ENCODE measurements around the gene KCNMA1. TPM values are rescaled to one million over a fixed set of nuclear protein-coding genes. Genes with fewer than 3 reads are reported as not detected.

KCNMA1 gene
- polyA plus RNA-seq, 1 of the 3 experiments (the other 2 are of a cell fraction): 107 TPM

- TF ChIP-seq FOXM1 (IDR thresholded peaks at IDR 0.05; ENCODE audit: low read depth): no peak
- TF ChIP-seq USF1 (IDR thresholded peaks at IDR 0.05; ENCODE audit: borderline replicate concordance, low read depth): no peak
- no peak for TF ChIP-seq EP300 (IDR thresholded peaks at IDR 0.05; ENCODE audit: borderline replicate concordance in 1 of 2, low read depth in 1 of 2, low read length in 1 of 2)
- TF ChIP-seq TEAD4 (IDR thresholded peaks at IDR 0.05; ENCODE audit: borderline replicate concordance, insufficient read depth): 0 out of 2 replicates have a peak, but pooled peaks have one; percentile 11
- TF ChIP-seq PBX3 (IDR thresholded peaks at IDR 0.05): no peak
- no peak for TF ChIP-seq USF2 (IDR thresholded peaks at IDR 0.05; ENCODE audit: borderline replicate concordance, low read depth, low read length)
- 70% methylated on average over 7 of the region's 10 CpGs for WGBS (ENCODE audit: low lambda C conversion rate)
- no peaks in the 10 kb centered on the region for H3K9me3 ChIP-seq
- no peaks in the 10 kb centered on the region for H3K27me3 ChIP-seq (ENCODE audit: insufficient read depth)
- peaks cover 8% of the 10 kb centered on the region; the same call in 1 of the 2 replicates for H3K79me2 ChIP-seq (ENCODE audit: insufficient read depth)
- no peaks in the 10 kb centered on the region for H4K20me1 ChIP-seq (ENCODE audit: insufficient read depth)
- H3K4me3 ChIP-seq (ENCODE audit: low read depth in 2 of 2, low read length in 1 of 2): no peak overlapping the region
- CTCF ChIA-PET: interaction anchor here (0.9 to 1.3 kb wide), 3 partner anchors 10 to 126 kb away, joined by 3 read pairs; no protein-coding TSS in a partner anchor
- no peaks in the 10 kb centered on the region for H3K36me3 ChIP-seq (replicated peaks in 1 of 2; ENCODE audit: control insufficient read depth in 1 of 2, insufficient read depth in 2 of 2, low read length in 1 of 2)
- peaks cover 27 to 54% of the 10 kb centered on the region in 2 experiments for H3K4me1 ChIP-seq (ENCODE audit: control insufficient read depth in 1 of 2, insufficient read depth in 2 of 2, low read depth in 1 of 2, low read length in 1 of 2)
- POLR2A ChIA-PET: no interaction called here
- H3K9ac ChIP-seq: peak overlapping the region; percentile 76; the same call in 1 of the 2 replicates
- peaks cover 31% of the 10 kb centered on the region for H3F3A ChIP-seq (replicated peaks; ENCODE audit: insufficient read depth)
- peak overlapping the region; percentile 63; the same call in 1 of the 2 replicates for H3K4me2 ChIP-seq
- DNase-seq: no peak
- H3K9me2 ChIP-seq: no peaks in the 10 kb centered on the region
- H2AFZ ChIP-seq (ENCODE audit: low read depth): no peak overlapping the region; the same call in 1 of the 2 replicates
- H3K27ac ChIP-seq (ENCODE audit: low read depth in 2 of 2, low read length in 1 of 2): peak overlapping the region; percentile 87 to 95; a peak in 3 of 4 replicates
Measured at GRCh38 chr10:77291596-77292505, 345.8 kb downstream of the KCNMA1 start.

- Histone ChIP-seq H3K36me3 (replicated peaks in 1 of 2; ENCODE audit: control insufficient read depth in 1 of 2, insufficient read depth in 2 of 2, low read length in 1 of 2) (no peaks in the 10 kb centered on the region), H3K9ac (peak overlapping the region; percentile 76), H2AFZ (ENCODE audit: low read depth) (peak overlapping the region; percentile 48; the same call in 1 of the 2 replicates), H3K4me3 (ENCODE audit: low read depth in 2 of 2, low read length in 1 of 2) (no peak overlapping the region), H3K9me3 (no peaks in the 10 kb centered on the region), H4K20me1 (ENCODE audit: insufficient read depth) (no peaks in the 10 kb centered on the region), H3K79me2 (ENCODE audit: insufficient read depth) (peaks cover 8% of the 10 kb centered on the region; the same call in 1 of the 2 replicates), H3K4me2 (peak overlapping the region; percentile 63), H3K4me1 (ENCODE audit: control insufficient read depth in 1 of 2, insufficient read depth in 2 of 2, low read depth in 1 of 2, low read length in 1 of 2) (peaks cover 27 to 55% of the 10 kb centered on the region in 2 experiments), H3K27me3 (ENCODE audit: insufficient read depth) (no peaks in the 10 kb centered on the region), H3K27ac (ENCODE audit: low read depth in 2 of 2, low read length in 1 of 2) (peak overlapping the region; percentile 93 to 95), H3F3A (replicated peaks; ENCODE audit: insufficient read depth) (peaks cover 31% of the 10 kb centered on the region), H3K9me2 (no peaks in the 10 kb centered on the region)
- POLR2A ChIA-PET: no interaction called here
- CTCF ChIA-PET: interaction anchor here (0.9 kb wide), 1 partner anchor 21 kb away, joined by 3 read pairs; no protein-coding TSS in a partner anchor
- WGBS (ENCODE audit: low lambda C conversion rate): 14% methylated on average over 6 of the region's 6 CpGs
- DNase-seq: no peak
- TF ChIP-seq IRF3 (IDR thresholded peaks at IDR 0.05; ENCODE audit: low read depth, low read length) (no peak), CTCF (IDR thresholded peaks at IDR 0.05) (no peak; the same call in 1 of the 2 replicates), POLR2AphosphoS5 (IDR thresholded peaks at IDR 0.05; ENCODE audit: low read depth, low read length) (peak; percentile 51; the same call in 1 of the 2 replicates), MXI1 (IDR thresholded peaks at IDR 0.05; ENCODE audit: low read depth, low read length) (no peak), FOSL2 (IDR thresholded peaks at IDR 0.05; ENCODE audit: borderline replicate concordance, low read depth) (peak; percentile 71; the same call in 1 of the 2 replicates), ZBTB33 (IDR thresholded peaks at IDR 0.05; ENCODE audit: borderline replicate concordance, low read depth) (peak; percentile 69; the same call in 1 of the 2 replicates), EZH2phosphoT487 (IDR thresholded peaks at IDR 0.05; ENCODE audit: borderline replicate concordance, low read depth) (no peak), MAX (IDR thresholded peaks at IDR 0.05; ENCODE audit: low read depth) (peak; percentile 70; the same call in 1 of the 2 replicates)
Measured at GRCh38 chr10:77290528-77291155, 347.0 kb downstream of the KCNMA1 start.

Measured in SK-N-SH (cell line).